ENCODE measurements around the gene ZC3H12A.
A peak's percentile ranks its signal among the peaks of the same experiment; 100 is the strongest.

- peak; percentile 78 to 90 (median 86) for TF ChIP-seq POLR2AphosphoS5 (IDR thresholded peaks at IDR 0.05)
- TF ChIP-seq CTCF (IDR thresholded peaks at IDR 0.05): no peak
- peak; percentile 61 for TF ChIP-seq POLR2A (IDR thresholded peaks at IDR 0.05)
These were observed 5.1 kb downstream of the ZC3H12A start for GRCh38 chr1:37479255-37480124.

Data from transverse colon (tissue), 4 donors.